Stimulated activated CD4-positive, alpha-beta T cell treated with anti-CD3 and anti-CD28 coated beads, Interleukin-15, amount 100 ng/mL, for 1 hour (primary cell): ENCODE results near the gene GADD45A.

ENCODE experiments used
- DNase-seq, 2 donors: peaks; one replicate each; pipeline ENCODE4 v3.0.0-alpha.2; 2020; ENCODE audit warnings: low read depth in 1 of 2, low spot score in 1 of 2

Gene GADD45A

DNA sequence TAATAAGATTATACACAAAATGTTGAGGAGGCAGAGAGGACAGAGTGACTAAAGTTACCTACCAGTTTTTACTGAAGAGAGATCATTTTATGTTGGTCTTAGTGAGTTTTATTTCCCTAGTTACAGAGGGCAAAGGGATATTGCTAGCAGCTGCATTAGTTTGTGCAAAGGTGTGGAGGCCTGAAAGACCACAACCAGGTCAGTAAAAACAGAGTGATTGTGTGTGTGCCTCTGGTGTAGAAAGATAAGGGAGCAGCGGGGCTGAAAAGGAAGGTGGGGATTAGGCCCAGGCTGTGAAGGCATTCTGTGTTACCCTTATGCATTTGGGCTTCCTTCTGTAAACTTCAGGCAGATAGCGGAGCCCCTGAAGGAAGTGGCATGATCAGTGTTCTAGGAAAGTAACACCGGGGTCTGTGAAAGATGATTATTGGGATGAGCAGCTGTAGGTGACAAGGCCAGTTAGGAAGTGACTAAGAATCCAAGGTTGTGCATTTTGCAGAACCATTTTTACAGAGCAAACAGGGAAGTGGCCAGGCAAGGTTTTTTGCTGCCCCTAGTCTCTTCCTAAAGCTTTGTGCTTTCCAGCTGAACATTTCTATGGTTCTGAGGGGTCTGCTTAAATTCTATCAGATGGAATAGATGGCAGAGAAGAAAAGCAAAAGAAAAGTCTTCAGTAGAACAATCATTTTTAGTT lies 3.7 kb downstream of the GADD45A start:
- no peak for DNase-seq

DNA sequence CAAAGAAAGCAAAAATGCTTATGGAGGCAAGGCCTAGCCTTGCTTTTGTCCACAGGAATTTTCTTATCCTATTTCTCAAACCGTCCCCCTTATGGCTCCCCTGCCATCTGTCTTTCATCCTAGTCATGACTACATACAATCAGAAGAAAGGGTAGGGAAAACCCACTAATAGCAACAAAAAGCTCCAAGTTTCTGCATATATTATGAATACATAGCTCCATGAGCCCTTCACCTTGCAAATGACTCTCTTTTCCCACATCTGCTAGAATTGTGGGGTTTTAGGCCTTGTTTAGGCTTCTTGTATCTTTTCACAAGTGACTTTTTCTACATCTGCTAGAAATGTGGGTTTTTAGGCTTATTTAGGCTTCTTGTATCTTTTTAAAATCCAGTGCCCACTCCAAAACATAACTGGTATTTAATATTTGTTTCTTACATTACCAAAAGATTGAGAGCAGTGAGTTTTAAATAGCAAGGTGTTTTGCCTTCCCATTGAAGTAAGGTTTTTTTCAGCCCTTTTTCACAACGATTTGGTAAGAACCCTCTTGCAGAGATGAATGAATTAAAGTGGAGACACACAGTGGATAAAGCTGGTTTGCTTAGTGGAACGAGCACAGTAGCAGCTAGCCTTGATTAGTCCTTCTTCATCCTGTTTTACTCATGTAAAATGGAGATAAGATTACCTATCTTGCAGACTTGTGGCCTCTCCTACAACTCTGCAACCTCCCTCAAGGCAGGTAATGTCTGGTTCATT lies 4.4 kb downstream of the GADD45A start:
- no peak for DNase-seq

DNA sequence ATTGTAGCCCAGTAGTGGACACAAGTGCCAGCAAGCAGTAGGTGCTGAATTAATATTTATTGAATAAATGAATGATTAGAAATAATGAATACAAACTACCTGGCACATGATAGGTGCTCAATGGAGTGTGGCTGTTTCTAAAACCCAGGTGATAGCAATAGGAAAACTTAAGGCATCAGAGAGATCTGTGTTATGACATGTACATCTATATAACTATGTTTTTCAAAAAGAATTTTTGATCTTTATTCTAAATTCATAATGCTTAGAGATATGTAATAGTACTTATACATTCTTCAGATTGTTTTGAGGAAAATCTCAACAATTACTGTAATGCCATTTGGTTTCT lies 5.0 kb downstream of the GADD45A start:
- DNase-seq: no peak

DNA sequence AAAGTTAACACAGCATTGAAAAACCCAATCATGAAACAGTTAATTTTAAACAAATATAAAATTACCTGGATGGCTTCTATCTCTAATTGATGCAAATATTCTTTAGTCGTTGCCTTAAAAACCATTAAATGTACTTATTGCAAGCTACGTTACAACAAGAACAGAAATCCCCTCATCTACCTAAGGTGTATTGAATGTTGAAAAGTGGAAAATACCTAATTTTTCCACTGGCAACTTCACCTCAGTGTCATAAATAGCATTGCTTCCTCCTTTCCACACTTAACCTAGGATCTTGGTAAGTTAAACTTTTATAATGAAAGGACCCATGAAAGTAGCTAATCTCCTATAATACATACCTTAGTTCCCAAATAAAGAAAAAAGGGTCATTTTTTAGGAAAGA lies 5.4 kb downstream of the GADD45A start:
- no peak for DNase-seq

DNA sequence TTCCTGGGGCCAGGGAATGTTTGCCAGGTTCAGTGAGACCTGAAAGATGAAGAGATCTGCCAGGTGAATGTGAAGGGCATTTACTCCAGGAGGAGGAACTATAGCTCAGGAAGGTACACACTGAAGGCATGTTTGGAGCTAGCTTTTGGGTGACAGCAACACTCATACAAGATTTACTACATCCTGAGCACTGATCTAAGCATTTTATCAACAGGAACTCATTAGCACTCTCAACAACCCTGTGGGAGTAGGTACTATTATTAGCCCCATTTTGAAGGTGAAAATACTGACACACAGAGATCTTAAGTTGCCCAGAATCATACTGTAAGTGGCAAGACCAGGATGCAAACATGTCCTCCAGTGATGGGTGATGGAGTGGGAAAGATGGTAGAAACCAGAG lies 6.7 kb downstream of the GADD45A start:
- DNase-seq: no peak

DNA sequence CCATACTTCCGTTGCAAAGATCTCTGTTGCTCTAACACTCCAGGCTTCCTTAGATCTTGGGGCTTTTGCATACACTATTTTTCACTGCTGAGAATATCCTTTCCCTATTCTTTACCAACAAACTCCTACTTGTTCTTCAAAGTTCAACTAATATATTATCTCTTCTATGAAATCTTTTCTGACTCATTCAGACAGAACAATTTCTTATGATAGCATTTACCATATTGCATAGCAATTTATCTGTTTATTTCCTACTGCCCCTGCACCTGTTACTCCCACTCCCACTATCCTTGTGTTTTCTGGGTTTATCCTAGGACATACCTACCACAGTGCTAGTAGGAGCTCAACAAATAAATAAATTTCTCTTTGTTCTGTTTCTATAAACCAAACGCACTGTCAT lies 11.0 kb downstream of the GADD45A start:
- DNase-seq: no peak

DNA sequence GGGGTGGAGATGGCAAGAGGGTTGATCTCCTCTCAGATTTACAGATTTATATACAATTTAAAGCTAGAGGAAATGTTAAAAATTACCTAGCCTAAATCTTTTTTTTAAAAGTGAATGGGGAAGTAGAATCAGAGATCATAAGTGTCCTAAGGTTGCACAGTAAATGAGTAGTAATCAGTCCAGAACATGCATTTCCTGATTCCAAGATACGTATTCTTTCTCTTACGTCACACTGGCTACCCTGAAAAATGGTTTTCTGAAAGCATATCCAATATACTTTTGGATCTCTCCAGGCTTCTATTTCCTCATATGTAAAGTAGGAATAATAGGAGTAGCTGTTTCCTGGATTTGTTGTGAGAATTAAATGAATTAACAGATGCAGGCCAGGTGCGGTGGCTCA lies 11.7 kb downstream of the GADD45A start:
- no peak for DNase-seq

DNA sequence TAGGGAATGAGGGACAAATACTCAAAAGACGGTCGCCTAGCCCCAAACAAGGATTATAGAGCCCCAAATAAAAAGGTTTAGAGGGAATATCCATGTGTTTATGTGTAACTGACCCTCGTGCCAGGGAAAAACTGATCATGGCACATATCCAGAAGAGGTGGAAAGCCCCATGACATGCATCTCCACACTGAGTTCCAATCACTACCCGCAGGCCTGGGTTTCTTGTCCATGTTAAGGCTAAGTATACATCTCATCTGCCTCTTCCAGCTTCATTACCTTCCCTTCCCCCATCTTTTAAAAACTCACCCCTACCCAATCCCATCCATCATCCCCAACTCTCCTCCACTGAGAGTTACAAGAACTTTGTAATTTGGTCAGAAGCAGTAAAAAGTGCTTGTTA lies 15.2 kb downstream of the GADD45A start:
- no peak for DNase-seq

DNA sequence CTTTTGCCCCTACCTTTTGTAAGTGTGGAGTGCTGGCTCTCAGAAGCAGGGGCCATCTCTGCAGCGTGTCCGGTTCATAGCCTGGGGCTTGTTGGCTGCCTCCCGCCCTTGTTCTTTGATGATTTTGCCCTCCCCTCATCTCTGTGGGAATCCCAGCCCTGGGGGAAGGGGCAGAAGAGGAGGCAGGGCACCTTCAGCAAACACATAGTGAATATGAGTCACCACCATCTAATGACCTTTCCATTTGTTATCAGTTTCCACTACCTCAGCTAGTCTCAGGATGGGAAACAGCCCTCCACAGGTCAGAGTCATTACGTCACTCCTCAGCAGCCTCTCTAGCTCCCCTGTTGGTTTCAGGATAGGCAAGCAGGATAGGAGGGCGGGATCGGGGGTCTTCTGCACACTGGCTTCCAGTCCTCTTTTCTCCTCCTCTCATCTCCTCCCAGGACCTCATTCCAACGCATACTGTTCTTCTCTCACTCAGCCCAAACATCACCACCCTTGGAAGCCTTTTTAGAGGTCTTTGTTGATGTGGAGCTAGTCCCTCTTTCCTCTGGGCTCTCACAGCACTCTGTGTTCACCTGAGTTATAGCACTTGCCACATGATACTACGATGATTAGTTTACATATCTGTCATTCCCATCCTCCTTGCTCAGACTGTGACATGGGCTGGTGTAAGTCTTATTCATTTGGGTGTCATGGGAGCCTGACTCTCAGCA lies 15.8 kb downstream of the GADD45A start:
- no peak for DNase-seq

DNA sequence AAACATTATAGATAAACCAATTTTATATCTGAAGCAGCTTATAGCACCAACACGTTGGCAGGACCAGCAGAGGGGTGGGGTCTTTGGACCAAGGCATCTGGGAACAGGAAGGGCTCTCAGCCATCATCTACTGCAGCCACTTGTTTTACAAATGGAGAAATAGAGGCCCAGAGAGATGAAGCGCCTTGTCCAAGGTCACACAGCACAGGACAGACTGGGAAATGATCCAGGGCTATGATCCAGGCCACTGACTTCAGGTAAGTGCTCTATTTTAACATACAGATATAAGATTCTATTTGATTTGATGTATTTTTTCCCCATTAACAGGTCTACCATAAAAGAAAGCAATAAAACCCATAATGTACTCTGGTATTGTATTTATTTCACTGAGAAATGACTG lies 16.9 kb downstream of the GADD45A start:
- no peak for DNase-seq

DNA sequence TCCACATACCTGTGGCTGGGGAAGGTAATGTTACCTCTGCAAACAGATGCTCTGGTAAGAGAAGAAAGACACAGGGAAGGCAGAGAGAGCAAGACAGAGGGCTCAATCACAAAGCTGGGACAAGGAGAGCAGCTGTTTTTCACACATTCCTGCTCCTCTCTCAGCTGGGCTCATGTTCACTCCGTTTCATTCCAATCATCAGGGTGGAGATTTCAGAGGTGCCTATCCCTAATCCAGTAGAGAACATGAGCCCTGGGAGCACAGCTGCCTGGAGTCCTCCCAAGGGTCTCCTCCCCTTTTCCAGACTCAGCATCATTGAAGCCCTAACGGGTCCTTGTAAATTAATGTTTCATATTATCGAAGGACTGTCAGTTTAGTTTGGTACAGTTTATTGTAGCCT lies 19.4 kb downstream of the GADD45A start:
- no peak for DNase-seq

DNA sequence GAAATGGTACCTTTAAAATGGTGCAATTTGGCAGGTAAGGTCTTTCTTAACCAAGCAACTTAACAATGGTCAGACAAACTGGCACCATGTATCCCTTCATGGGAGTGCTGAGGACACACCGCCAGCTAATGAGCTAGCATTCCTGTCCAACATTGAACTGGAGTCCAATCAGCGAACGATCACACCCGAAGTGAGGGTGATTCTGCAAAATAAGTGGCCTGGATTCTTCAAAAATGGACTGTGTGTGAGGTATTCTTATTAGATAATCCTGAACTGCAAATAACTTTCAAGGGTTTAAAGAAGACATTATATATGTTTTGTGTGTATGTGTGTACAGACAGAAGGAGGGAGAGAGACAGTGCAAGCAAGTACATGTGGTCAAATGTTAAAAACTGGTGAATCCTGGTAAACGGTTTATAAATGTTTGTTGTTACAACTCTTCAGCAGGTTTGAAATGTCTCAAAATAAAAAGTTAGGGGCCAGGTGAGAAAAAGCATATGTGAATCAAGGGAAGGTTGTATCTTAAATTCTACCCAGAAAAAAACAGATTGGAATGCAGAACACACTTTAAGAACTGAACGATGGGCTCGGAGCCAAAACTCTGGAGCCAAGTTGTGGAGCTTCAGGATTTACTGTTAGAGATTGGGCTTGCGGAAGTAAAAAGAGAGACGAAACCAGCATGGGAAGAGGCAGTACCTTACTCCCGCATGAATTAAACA lies 20.9 kb downstream of the GADD45A start:
- no peak for DNase-seq

DNA sequence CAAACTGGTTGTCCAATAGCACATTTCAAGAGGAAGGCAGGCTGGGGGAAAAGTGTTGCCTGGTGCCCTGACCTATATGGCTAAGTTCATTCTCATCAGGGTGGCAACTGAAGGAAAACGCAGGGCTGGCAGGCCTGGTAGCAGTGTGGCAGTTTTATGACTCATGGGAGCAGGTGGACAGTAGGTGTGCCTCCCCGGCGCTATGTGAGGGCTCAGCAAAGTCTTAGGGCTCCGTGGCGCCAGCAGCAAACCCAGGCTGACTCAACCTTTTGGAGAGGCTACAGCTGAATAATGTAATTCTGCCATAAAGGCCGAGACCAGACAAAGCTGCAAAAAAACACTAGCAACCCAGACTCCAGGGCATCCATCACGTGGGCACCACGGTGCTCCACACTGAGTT lies 23.6 kb downstream of the GADD45A start:
- DNase-seq: no peak

DNA sequence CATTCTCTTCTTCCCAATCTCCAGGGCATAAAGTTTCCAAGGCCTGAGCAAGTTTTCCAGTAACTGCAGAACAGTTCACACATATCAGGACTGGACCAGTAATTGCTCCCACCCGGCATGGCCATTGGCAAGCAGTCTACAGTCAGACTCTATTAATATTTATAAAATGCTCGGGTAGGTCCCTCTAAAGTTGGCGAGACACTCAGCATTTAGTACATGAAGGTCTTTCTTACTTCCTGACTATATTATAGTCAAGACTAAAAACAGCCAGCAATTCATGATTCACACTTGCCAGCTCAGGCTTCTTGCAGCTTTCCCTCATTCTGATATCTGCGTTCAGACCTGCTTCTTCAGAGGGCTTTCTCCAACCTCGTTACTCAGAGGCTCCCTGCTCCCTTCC lies 25.4 kb downstream of the GADD45A start:
- no peak for DNase-seq

DNA sequence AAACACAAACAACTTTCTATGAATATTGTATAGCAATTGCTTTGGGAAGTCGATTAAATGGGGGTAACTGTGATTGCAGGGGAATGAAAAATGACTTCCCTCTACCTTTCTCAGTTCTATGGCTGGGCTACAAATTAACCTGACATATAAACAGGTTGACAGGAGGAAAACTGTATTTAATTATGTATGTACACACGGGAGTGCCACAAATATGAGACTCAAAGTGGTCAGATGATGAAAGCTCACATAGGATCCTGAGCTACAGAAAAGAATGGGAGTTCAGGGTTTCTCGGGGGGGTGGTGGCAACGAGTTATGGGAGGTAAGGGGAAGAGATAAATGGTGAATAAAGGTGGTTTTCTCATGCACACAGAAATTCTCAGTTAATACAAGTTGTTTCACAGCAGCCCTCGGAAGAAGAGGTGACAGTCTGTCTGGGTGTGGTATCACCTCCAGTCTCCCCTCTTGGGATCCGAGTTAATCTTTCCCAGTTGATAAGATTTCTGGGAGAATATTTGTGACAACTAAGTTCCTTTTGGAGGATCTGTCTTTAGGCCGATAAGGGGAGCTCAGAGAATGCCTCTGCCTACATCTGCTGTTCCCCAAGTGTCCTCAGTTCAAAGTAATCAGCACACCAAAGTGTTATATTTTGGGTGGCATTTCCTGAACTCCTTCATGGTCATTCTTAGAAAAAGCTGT lies 26.3 kb downstream of the GADD45A start:
- no peak for DNase-seq

DNA sequence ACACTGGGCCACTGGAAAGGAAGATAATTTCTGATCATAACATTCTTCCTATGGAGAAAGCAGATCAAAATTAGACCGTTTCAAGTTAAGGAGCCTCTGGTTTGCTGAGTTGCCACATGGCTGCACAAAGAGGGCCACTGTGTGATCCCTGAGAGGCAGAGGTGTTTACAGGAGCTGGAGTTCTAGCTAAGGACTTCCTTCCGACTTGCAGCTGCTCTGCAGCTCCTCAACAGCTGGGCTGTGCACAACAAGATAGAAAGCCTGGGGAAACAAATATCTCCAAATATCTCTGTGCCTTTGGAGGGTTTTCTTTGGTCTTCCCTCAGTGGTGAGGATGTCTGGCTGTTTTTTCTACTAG lies 26.8 kb downstream of the GADD45A start:
- no peak for DNase-seq

DNA sequence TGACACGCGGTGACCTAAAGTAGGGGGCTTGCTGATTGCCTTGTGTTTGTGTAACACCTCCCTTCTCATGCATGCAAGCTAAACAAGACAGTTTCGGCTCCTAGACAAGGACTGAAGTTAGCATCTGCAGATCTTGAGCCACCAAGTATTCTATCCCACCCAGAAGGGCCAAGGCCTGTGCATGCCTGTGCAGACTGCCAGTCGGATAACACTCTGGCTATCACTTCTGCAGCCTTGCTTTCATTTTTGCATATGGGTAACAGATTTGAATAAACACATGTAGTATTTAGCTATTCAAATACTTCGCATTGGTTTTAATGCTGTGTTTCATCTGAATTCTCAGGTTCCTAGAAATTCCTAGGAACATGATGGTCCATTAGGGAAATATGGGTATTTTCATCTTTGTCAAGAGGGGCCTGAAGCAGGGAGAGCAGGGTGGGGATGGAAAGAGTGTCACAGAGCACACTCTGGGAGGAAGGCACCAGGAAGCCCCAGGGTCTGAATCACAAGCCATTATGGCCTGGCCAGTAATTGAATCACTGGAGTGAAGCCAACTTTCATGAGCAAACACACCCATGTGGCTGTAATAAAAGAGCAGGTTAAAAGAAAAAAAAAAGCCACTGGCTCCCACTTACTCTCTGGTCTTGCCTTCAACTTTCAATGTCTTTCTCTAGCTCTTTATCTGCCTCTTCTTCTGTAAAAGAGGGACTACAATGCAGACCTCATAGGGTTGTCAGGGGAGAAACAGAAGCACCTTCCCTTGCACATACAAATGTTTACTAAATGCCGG lies 28.3 kb downstream of the GADD45A start:
- DNase-seq: no peak

DNA sequence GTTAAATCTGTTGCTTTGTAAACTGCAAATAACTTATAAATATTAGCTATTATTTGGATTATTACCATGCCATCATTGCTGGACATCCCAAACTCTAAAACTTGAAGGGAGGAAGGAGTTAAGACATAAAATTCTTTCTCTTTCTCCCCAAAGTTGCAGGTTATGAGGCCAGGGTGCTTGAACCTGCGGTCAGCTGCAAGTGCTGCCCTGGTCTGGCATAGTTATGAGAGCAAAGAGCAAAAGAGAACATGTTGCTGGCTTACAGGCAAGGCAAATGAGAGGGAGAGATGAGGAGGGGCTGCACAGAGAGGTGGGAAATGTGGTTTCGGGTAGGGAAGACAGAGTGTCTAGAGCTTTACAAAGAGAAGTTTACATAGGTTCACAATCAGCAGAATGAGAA lies 30.8 kb downstream of the GADD45A start:
- no peak for DNase-seq

DNA sequence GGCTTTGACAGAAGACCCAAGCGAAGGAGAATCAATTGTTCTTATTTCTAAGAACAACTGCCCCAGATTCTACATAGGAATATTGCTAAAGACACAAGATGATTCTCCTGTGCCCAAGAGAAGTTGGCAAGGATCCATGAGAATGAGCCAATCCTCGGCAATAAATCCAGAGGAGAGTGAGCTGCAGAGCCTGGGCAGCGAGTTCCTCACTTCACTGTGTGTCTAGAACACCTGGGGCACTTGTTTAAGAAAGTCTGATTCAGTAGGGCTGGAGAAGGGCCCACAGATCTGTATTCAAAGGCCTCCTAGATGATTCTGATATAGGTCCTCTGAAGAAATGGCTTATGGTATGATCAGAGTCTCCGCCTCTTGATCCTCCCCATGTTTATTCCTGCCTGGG lies 31.8 kb downstream of the GADD45A start:
- DNase-seq: no peak

DNA sequence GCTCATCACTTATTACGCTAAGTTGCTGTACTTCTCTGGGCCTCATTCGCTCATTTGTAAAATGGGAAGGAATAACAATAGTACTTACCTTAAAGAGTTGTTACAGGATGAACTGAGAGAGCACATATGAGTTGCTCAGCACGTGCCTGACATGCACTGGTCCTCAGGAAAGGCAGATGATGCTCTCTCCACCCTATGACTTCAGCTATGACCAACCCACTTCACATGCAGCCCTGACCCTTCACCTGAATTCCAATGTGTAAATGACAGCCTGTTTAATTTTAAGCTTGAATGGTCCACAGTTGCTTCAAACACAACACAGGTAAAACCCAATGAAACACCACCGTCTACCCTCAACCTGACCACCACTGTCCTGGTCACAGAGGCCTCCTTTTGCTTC lies 32.9 kb downstream of the GADD45A start:
- DNase-seq: no peak
